ENCODE data around the gene ALAD.

DNA sequence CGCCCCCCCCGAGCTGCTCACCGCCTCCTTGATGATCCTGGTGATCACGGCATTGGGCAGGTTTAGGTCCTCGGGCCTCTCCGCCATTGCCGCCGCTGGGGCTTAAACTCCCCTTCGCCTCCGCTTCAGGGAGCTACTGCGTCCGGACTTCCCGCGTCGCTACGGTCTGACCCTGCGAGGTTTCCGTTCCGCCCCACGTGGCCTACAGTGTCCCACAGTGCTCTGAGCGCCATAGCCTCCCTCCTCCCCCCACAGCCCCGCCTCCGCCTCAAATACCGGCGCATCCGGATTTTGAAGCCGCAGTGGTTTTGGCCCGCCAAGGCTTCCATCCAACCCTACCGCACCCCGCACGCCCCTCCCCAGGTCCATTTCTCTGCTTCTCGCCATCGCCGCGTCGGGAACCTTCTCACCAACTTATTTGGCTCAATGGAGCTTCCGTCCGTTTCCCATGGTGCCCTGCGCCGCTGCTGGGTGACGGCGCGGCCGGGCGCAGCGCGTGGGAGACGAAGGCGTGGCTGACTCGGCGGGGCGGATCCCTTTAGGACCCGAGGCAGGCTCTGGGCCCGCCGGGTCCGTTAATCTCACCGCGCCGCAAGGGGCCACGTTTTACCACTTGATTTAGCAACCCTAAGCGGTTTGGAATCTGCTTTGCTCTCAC, 9.3 kb upstream of the ALAD start, which contains the start of the genes C9orf43 and POLE3:
- TF ChIP-seq CTCF (IDR thresholded peaks at IDR 0.05) (peak in 1 of 7 experiments; percentile 15), POLR2A (IDR thresholded peaks at IDR 0.05) (peak; percentile 46 to 85 (median 83))
